Stimulated activated CD4-positive, alpha-beta T cell treated with anti-CD3 and anti-CD28 coated beads, TNF-alpha, amount 100 ng/mL, for 24 hours (primary cell): ENCODE measurements around the gene PPM1D.
"Not testable (repeated sequence)": the region's sequence is repeated elsewhere in the genome, so short reads cannot be mapped to it uniquely, and the experiment has no call there.

ENCODE experiments used
- DNase-seq, 3 experiments: peaks; one replicate each; pipeline ENCODE4 v3.0.0-alpha.2; 2020; ENCODE audit warnings: low read depth in 3 of 3

PPM1D gene

GRCh38 chr17:60668741-60669140, 68.7 kb downstream of the PPM1D start:
- DNase-seq, result not testable (repeated sequence)

GRCh38 chr17:60671482-60671881, 71.5 kb downstream of the PPM1D start:
- no peak for DNase-seq

GRCh38 chr17:60674637-60675036, 74.6 kb downstream of the PPM1D start:
- DNase-seq, result not testable (repeated sequence)

GRCh38 chr17:60675997-60676396, 76.0 kb downstream of the PPM1D start:
- no peak for DNase-seq

GRCh38 chr17:60676758-60677307, 76.8 kb downstream of the PPM1D start:
- DNase-seq, result no peak

GRCh38 chr17:60677308-60678117, 77.5 kb downstream of the PPM1D start, which contains the start of gene BCAS3:
Gene BCAS3, plus strand, starts transcription at chr17:60677851.
- peak; percentile 93 to 96 (median 95) for DNase-seq

GRCh38 chr17:60678118-60678444, 78.1 kb downstream of the PPM1D start:
- no peak for DNase-seq

GRCh38 chr17:60679287-60679686, 79.3 kb downstream of the PPM1D start:
- no peak for DNase-seq

GRCh38 chr17:60680754-60681153, 80.8 kb downstream of the PPM1D start:
- DNase-seq, result no peak

GRCh38 chr17:60685437-60685836, 85.4 kb downstream of the PPM1D start:
- no peak for DNase-seq

- no peak for DNase-seq
Measured at GRCh38 chr17:60695960-60696359, 96.0 kb downstream of the PPM1D start.

GRCh38 chr17:60699090-60699489, 99.1 kb downstream of the PPM1D start:
- no peak for DNase-seq

- no peak for DNase-seq
Measured at GRCh38 chr17:60704170-60704569, 104.2 kb downstream of the PPM1D start.

GRCh38 chr17:60712675-60713074, 112.7 kb downstream of the PPM1D start:
- DNase-seq, result no peak

GRCh38 chr17:60713608-60714007, 113.6 kb downstream of the PPM1D start:
- no peak for DNase-seq
